ENCODE measurements around the gene BTBD2.
"Not testable (repeated sequence)": the region's sequence is repeated elsewhere in the genome, so short reads cannot be mapped to it uniquely, and the experiment has no call there.

Gene BTBD2

DNA sequence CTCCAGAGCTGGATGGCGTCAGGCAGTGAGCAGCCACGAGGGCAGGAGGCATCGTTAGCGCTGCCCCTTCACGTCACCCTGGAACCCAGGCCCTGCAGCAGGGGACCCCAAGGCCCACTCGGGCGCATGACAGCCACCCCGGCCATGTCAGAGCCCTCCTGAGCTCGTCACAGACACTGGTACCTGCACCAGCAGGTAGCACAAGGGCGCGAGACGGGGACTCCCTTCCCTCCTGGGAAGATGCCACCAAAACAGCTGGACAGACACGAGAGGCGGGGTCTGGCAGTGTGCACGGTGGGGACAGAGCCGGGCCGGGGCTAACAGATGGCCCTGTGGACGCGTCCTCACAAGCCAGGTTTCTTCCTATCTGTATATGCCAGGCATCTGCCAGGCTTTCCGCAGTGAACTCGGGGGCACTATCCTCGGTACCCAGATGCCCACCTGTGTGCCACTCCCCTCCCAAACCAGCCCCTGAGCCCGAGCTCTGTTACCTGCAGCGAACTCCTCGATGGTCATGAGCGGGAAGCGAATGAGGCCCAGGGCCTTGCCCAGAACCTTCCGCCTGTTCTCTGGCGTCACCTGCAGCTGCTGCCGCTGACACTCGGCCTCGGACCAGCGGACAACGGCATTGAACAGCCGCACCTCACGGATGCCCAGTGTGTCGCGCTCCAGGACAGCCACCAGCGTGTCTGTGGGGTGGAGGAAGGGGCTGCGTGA, 25.8 kb downstream of the BTBD2 start:
- WGBS (ENCODE audit: extremely low coverage, insufficient coverage, insufficient read length): no CpG with 5 or more reads among the region's 40 CpGs

DNA sequence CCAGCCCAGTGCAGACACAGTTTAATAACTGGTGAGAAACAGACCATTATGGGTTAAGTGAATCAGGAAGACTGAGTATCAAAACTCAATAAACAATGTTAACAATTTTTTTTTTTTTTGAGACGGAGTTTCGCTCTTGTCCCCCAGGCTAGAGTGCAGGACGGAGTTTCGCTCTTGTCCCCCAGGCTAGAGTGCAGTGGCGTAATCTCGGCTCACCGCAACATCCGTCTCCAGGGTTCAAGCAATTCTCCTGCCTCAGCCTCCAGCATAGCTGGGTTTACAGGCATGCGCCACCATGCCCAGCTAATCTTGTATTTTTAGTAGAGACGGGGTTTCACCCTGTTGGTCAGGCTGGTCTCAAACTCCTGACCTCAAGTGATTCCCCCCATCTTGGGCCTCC, 27.1 kb downstream of the BTBD2 start:
- peaks cover 66 to 72% of the 10 kb centered on the region in 2 experiments for H3K36me3 ChIP-seq (ENCODE audit: control insufficient read depth in 1 of 2, insufficient read depth in 2 of 2, low read length in 2 of 2)
- H3K9me3 ChIP-seq (ENCODE audit: insufficient read depth, low read depth, low read length); H2BK12ac ChIP-seq (ENCODE audit: low read length); H3K4me2 ChIP-seq (ENCODE audit: low read length); H2AK5ac ChIP-seq (ENCODE audit: low read length); H2AFZ ChIP-seq (ENCODE audit: insufficient read depth, low read length, poor library complexity); H3K23ac ChIP-seq (ENCODE audit: low read length); H4K91ac ChIP-seq (ENCODE audit: low read depth, low read length); H3K4ac ChIP-seq (ENCODE audit: low read depth, low read length); H3K18ac ChIP-seq (ENCODE audit: low read length); H3K4me1 ChIP-seq (ENCODE audit: control insufficient read depth in 1 of 2, insufficient read depth in 2 of 2, low read length in 2 of 2); H3K4me3 ChIP-seq (ENCODE audit: low read depth, low read length); H4K12ac ChIP-seq (ENCODE audit: low read depth, low read length); H3K27ac ChIP-seq (ENCODE audit: low read depth, low read length); H2BK120ac ChIP-seq (ENCODE audit: insufficient read depth, low read length, poor library complexity); H3K14ac ChIP-seq (ENCODE audit: low read length); H3K27me3 ChIP-seq (ENCODE audit: insufficient read depth, low read length); H3K9ac ChIP-seq (ENCODE audit: low read length); H3K79me2 ChIP-seq (ENCODE audit: control insufficient read depth, insufficient read depth, low read length, poor library complexity); H2BK5ac ChIP-seq (ENCODE audit: low read depth, low read length, poor library complexity); H4K8ac ChIP-seq (ENCODE audit: low read depth, low read length); H3K79me1 ChIP-seq (ENCODE audit: low read length): not testable (repeated sequence)
- WGBS (ENCODE audit: extremely low coverage, insufficient coverage, insufficient read length): no CpG with 5 or more reads among the region's 10 CpGs
- peak; percentile 25 to 51 for DNase-seq

More for the DNA sequence above, 25.8 kb downstream of the BTBD2 start:
- Histone ChIP-seq H2BK12ac (ENCODE audit: low read length) (no peak overlapping the region), H3K36me3 (ENCODE audit: control insufficient read depth in 1 of 2, insufficient read depth in 2 of 2, low read length in 2 of 2) (peaks cover 59 to 64% of the 10 kb centered on the region in 2 experiments), H3K4me1 (ENCODE audit: control insufficient read depth in 1 of 2, insufficient read depth in 2 of 2, low read length in 2 of 2) (peaks cover 0 to 2% of the 10 kb centered on the region in 2 experiments), H2AK5ac (ENCODE audit: low read length) (no peak overlapping the region), H2BK5ac (ENCODE audit: low read depth, low read length, poor library complexity) (no peak overlapping the region), H2AFZ (ENCODE audit: insufficient read depth, low read length, poor library complexity) (no peak overlapping the region), H3K4me2 (ENCODE audit: low read length) (no peak overlapping the region), H3K79me2 (ENCODE audit: control insufficient read depth, insufficient read depth, low read length, poor library complexity) (no peaks in the 10 kb centered on the region), H3K14ac (ENCODE audit: low read length) (no peak overlapping the region), H3K79me1 (ENCODE audit: low read length) (no peaks in the 10 kb centered on the region), H4K12ac (ENCODE audit: low read depth, low read length) (no peak overlapping the region), H4K8ac (ENCODE audit: low read depth, low read length) (no peak overlapping the region), H3K4ac (ENCODE audit: low read depth, low read length) (no peak overlapping the region), H3K9ac (ENCODE audit: low read length) (no peak overlapping the region), H3K18ac (ENCODE audit: low read length) (no peak overlapping the region), H3K9me3 (ENCODE audit: insufficient read depth, low read depth, low read length) (no peaks in the 10 kb centered on the region), H3K27me3 (ENCODE audit: insufficient read depth, low read length) (no peaks in the 10 kb centered on the region), H4K91ac (ENCODE audit: low read depth, low read length) (no peak overlapping the region), H3K23ac (ENCODE audit: low read length) (no peak overlapping the region), H2BK120ac (ENCODE audit: insufficient read depth, low read length, poor library complexity) (no peak overlapping the region), H3K4me3 (ENCODE audit: low read depth, low read length) (peak overlapping the region; percentile 49), H3K27ac (ENCODE audit: low read depth, low read length) (no peak overlapping the region)
- DNase-seq: no peak

DNA sequence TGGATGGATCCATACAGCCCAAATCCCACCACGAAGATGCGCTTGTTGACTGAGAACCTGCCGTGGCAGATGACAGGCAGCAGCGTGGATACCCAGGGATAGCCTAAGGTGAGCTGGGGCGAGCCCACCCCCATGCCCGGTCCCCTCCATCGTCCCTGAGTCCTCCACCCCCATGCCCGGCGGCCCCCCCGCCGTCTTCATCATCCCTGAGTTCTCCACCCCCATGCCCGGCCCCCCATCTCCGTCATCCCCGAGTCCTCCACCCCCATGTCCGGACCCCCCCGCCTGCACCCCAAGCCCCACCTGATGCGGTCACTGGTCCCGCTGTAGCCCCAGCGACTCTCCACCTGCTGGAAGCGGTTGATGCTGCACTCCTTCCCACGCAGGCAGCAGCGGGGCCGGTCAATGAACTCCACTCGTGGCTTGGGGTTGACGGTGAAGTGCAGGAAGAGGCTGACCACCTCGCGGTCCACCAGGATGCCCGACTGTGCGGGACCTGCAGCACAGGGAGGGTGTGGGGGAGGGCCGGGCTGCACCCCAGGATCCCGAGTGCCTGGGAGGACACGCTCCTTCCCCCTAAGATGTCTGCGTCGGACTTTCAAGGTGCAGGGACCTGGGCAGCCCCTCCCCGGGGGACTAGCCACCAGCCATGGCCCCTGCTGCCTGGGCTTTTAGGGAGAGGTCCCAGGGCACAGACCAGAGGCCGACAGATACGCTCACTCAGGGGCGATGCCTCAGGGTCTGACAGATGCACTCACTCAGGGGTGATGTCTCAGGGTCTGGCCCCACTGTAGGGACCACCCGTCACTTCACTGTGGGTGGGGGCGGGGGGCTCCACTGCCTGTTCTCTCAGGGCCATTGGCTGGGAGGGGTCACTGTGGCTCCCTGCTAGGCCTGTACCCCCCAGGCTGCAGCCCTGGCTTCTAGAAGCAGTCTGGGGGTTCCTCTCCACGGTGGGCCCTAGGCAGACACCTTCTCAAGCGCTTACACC, 28.0 kb downstream of the BTBD2 start:
- H2BK120ac ChIP-seq (ENCODE audit: insufficient read depth, low read length, poor library complexity): no peak overlapping the region
- H2AFZ ChIP-seq (ENCODE audit: insufficient read depth, low read length, poor library complexity): no peak overlapping the region
- H3K4me2 ChIP-seq (ENCODE audit: low read length): no peak overlapping the region
- no peak overlapping the region for H4K8ac ChIP-seq (ENCODE audit: low read depth, low read length)
- peaks cover 66 to 71% of the 10 kb centered on the region in 2 experiments for H3K36me3 ChIP-seq (ENCODE audit: control insufficient read depth in 1 of 2, insufficient read depth in 2 of 2, low read length in 2 of 2)
- H3K79me2 ChIP-seq (ENCODE audit: control insufficient read depth, insufficient read depth, low read length, poor library complexity): no peaks in the 10 kb centered on the region
- no peak overlapping the region for H4K91ac ChIP-seq (ENCODE audit: low read depth, low read length)
- no peak overlapping the region for H3K4ac ChIP-seq (ENCODE audit: low read depth, low read length)
- no peak for DNase-seq
- no peak overlapping the region for H2BK12ac ChIP-seq (ENCODE audit: low read length)
- no peaks in the 10 kb centered on the region for H3K9me3 ChIP-seq (ENCODE audit: insufficient read depth, low read depth, low read length)
- H3K23ac ChIP-seq (ENCODE audit: low read length): no peak overlapping the region
- no peak overlapping the region for H3K4me3 ChIP-seq (ENCODE audit: low read depth, low read length)
- H2BK5ac ChIP-seq (ENCODE audit: low read depth, low read length, poor library complexity): no peak overlapping the region
- no peak overlapping the region for H4K12ac ChIP-seq (ENCODE audit: low read depth, low read length)
- WGBS (ENCODE audit: extremely low coverage, insufficient coverage, insufficient read length): no CpG with 5 or more reads among the region's 42 CpGs
- H3K27me3 ChIP-seq (ENCODE audit: insufficient read depth, low read length): no peaks in the 10 kb centered on the region
- peaks cover 0 to 2% of the 10 kb centered on the region in 2 experiments for H3K4me1 ChIP-seq (ENCODE audit: control insufficient read depth in 1 of 2, insufficient read depth in 2 of 2, low read length in 2 of 2)
- H3K79me1 ChIP-seq (ENCODE audit: low read length): no peaks in the 10 kb centered on the region
- no peak overlapping the region for H3K14ac ChIP-seq (ENCODE audit: low read length)
- no peak overlapping the region for H3K9ac ChIP-seq (ENCODE audit: low read length)
- no peak overlapping the region for H2AK5ac ChIP-seq (ENCODE audit: low read length)
- no peak overlapping the region for H3K27ac ChIP-seq (ENCODE audit: low read depth, low read length)
- no peak overlapping the region for H3K18ac ChIP-seq (ENCODE audit: low read length)

DNA sequence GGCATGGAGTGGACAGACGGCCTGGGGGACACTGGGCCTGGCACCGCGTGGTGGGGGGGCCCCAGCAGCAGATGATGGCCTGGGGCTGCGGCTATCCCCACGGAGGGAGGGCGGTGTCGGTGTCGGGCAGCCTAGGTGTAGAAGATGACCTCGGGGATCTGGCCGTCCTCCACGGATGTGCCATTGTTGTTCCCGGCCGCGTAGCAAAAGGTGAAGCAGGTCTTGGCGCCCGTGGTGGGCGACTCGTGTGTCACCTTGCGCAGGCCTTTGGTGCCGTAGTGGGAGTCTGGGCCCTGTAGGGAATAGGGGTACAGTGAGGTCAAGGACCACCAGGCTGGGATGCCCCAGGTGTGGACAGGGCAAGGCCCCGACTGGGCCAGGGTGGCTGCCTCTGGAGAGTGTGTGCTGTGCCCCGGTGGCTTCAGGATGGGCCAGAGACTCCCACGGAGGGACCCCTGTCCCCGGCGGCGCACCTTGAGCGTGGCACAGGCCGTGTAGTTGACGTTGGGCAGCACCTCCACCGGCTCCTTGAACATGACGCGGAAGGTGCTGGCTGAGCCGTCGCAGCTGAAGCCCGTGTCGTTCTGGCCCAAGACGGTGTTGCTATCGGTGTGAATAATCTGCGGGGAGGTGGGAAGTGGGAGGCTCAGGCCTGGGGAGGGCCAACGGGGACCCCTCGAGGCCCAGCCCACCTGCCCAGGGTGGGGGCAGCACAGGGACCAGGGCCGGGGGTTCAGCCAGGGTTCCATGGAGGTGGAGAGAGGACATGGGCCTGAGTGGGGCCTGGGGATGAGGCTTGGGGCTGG, 29.0 kb downstream of the BTBD2 start:
- no peak overlapping the region for H3K4me3 ChIP-seq (ENCODE audit: low read depth, low read length)
- no peaks in the 10 kb centered on the region for H3K9me3 ChIP-seq (ENCODE audit: insufficient read depth, low read depth, low read length)
- no peaks in the 10 kb centered on the region for H3K27me3 ChIP-seq (ENCODE audit: insufficient read depth, low read length)
- DNase-seq: no peak
- H3K14ac ChIP-seq (ENCODE audit: low read length): no peak overlapping the region
- no peak overlapping the region for H2BK120ac ChIP-seq (ENCODE audit: insufficient read depth, low read length, poor library complexity)
- H3K79me1 ChIP-seq (ENCODE audit: low read length): no peaks in the 10 kb centered on the region
- H4K8ac ChIP-seq (ENCODE audit: low read depth, low read length): no peak overlapping the region
- no peak overlapping the region for H4K12ac ChIP-seq (ENCODE audit: low read depth, low read length)
- H3K79me2 ChIP-seq (ENCODE audit: control insufficient read depth, insufficient read depth, low read length, poor library complexity): no peaks in the 10 kb centered on the region
- no peak overlapping the region for H3K4ac ChIP-seq (ENCODE audit: low read depth, low read length)
- H3K9ac ChIP-seq (ENCODE audit: low read length): no peak overlapping the region
- H4K91ac ChIP-seq (ENCODE audit: low read depth, low read length): no peak overlapping the region
- H3K4me2 ChIP-seq (ENCODE audit: low read length): no peak overlapping the region
- peaks cover 0 to 2% of the 10 kb centered on the region in 2 experiments for H3K4me1 ChIP-seq (ENCODE audit: control insufficient read depth in 1 of 2, insufficient read depth in 2 of 2, low read length in 2 of 2)
- no peak overlapping the region for H2AK5ac ChIP-seq (ENCODE audit: low read length)
- no CpG with 5 or more reads among the region's 42 CpGs for WGBS (ENCODE audit: extremely low coverage, insufficient coverage, insufficient read length)
- no peak overlapping the region for H2BK12ac ChIP-seq (ENCODE audit: low read length)
- H3K27ac ChIP-seq (ENCODE audit: low read depth, low read length): no peak overlapping the region
- peaks cover 73 to 79% of the 10 kb centered on the region in 2 experiments for H3K36me3 ChIP-seq (ENCODE audit: control insufficient read depth in 1 of 2, insufficient read depth in 2 of 2, low read length in 2 of 2)
- H2BK5ac ChIP-seq (ENCODE audit: low read depth, low read length, poor library complexity): no peak overlapping the region
- H3K18ac ChIP-seq (ENCODE audit: low read length): no peak overlapping the region
- no peak overlapping the region for H3K23ac ChIP-seq (ENCODE audit: low read length)
- no peak overlapping the region for H2AFZ ChIP-seq (ENCODE audit: insufficient read depth, low read length, poor library complexity)
